MM.1S (cell line): ENCODE results near the gene PPP2R2C.

Source experiments
- DNase-seq: peaks from one replicate; pipeline ENCODE4 v3.0.0-alpha.2; 2015
- H2AFZ ChIP-seq: fragments of 300-600 bp; sonication (generic); 2 replicates; pipeline ENCODE4 v1.6.0; 2016; ENCODE audit warnings: antibody characterized with exemption, low read length
- H3F3A ChIP-seq: fragments of 300-600 bp; sonication (generic); 2 replicates; pipeline ENCODE4 v1.6.1; 2016; ENCODE audit warnings: mild to moderate bottlenecking, antibody characterized with exemption, low read length, moderate library complexity, mixed read lengths; ENCODE audit not compliant: insufficient read depth
- H3K27ac ChIP-seq: fragments of 300-600 bp; sonication (generic); 2 replicates; pipeline ENCODE4 v1.5.1; 2016; ENCODE audit warnings: mild to moderate bottlenecking, low read length
- H3K27me3 ChIP-seq: fragments of 300-600 bp; sonication (generic); replicated peaks from 2 replicates; pipeline ENCODE4 v1.6.0; 2016; ENCODE audit warnings: low read length; ENCODE audit not compliant: insufficient read depth
- H3K36me3 ChIP-seq: fragments of 300-600 bp; sonication (generic); replicated peaks from 2 replicates; pipeline ENCODE4 v1.6.1; 2016; ENCODE audit warnings: mild to moderate bottlenecking, low read length, mixed read lengths; ENCODE audit not compliant: insufficient read depth
- H3K4me1 ChIP-seq: fragments of 300-600 bp; sonication (generic); 2 replicates; pipeline ENCODE4 v1.6.1; 2016; ENCODE audit warnings: low read length, mixed read lengths
- H3K4me2 ChIP-seq: fragments of 300-600 bp; sonication (generic); 2 replicates; pipeline ENCODE4 v1.6.0; 2016; ENCODE audit warnings: low read depth, low read length
- H3K4me3 ChIP-seq: fragments of 300-600 bp; sonication (generic); 2 replicates; pipeline ENCODE4 v1.5.1; 2016; ENCODE audit warnings: low read length, mixed read lengths
- H3K79me2 ChIP-seq: fragments of 300-600 bp; sonication (generic); 2 replicates; pipeline ENCODE4 v1.6.1; 2016; ENCODE audit warnings: mixed run types, low read length, mixed read lengths
- H3K9ac ChIP-seq: fragments of 300-600 bp; sonication (generic); 2 replicates; pipeline ENCODE4 v1.6.1; 2016; ENCODE audit warnings: low read length, mixed read lengths
- H3K9me2 ChIP-seq: fragments of 300-600 bp; sonication (generic); replicated peaks from 2 replicates; pipeline ENCODE4 v1.6.1; 2016; ENCODE audit warnings: mild to moderate bottlenecking, low read length, mixed read lengths; ENCODE audit not compliant: insufficient read depth
- H3K9me3 ChIP-seq: fragments of 300-600 bp; sonication (generic); replicated peaks from 2 replicates; pipeline ENCODE4 v1.6.1; 2016; ENCODE audit warnings: mild to moderate bottlenecking, low read length, mixed read lengths; ENCODE audit not compliant: insufficient read depth
- H4K20me1 ChIP-seq: fragments of 300-600 bp; sonication (generic); 2 replicates; pipeline ENCODE4 v1.6.1; 2016; ENCODE audit warnings: mild to moderate bottlenecking, low read length, moderate library complexity, mixed read lengths; ENCODE audit not compliant: insufficient read depth
- CTCF ChIP-seq: fragments of 300-600 bp; sonication (generic); IDR thresholded peaks from 2 replicates; pipeline ENCODE4 v1.5.1; 2016; ENCODE audit warnings: antibody characterized with exemption, low read length, mixed read lengths
- EZH2 ChIP-seq: fragments of 300-600 bp; sonication (generic); optimal IDR thresholded peaks from 2 replicates; pipeline ENCODE3; 2017; ENCODE audit warnings: low read depth, mild to moderate bottlenecking, antibody characterized with exemption, low read length, mixed read lengths
- EZH2phosphoT487 ChIP-seq: fragments of 300-600 bp; sonication (generic); IDR thresholded peaks from 2 replicates; pipeline ENCODE4 v1.6.1; 2018; ENCODE audit warnings: antibody characterized with exemption, low read length

Gene PPP2R2C

DNA sequence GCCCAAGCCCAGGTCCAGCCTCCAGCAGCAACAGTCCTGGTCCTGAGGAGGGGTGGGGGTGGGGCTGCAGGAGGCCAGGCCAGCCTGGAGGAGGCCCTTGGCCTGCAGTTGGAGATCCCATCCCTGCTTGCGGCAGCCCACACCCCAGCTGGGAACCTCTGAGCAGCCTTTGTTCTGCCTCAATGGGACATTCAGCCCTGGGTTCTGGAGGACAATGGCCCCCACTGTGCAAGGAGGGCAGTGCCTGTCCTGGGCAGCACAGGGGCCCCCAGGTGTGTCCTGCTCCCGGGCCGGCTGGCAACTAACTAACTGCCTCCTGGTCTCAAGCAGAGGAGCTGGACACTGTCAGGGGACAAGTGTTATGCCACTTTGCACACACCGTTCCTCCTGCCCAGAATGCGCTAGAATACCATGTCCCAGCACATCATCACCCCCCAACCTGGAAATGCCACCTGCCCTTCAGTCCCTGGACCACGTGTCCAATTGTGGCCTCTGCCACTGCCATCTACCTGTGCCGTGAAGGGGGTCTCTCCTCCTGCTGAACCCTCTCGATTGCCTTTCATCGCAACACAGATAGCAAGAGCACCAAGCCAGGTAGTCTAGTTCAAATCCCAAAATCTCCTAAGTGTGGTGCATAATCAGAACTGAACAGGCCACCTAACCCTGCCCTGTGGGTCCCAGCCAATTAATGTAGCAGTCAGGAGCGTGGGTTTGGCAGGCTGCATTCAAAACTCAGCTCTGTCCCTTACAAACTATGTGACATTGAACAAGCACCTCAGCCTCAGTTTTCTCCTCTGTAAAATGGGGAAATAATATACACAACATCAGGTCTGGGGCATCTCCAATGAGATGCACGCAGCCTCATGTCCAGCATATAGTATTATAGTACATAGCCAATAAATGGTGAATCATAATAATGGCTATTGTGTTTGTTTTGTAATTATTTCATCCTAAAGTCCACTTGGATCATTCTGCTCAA lies 8.8 kb downstream of the PPP2R2C start:
- Histone ChIP-seq H3K9me2 (no peaks in the 10 kb centered on the region), H3F3A (no peaks in the 10 kb centered on the region), H3K4me3 (no peak overlapping the region), H3K9ac (no peak overlapping the region), H3K79me2 (no peaks in the 10 kb centered on the region), H3K4me1 (no peaks in the 10 kb centered on the region), H3K4me2 (no peak overlapping the region), H3K27me3 (peaks cover 92% of the 10 kb centered on the region), H4K20me1 (no peaks in the 10 kb centered on the region), H2AFZ (no peak overlapping the region), H3K36me3 (no peaks in the 10 kb centered on the region), H3K9me3 (no peaks in the 10 kb centered on the region), H3K27ac (no peak overlapping the region)
- no peak for TF ChIP-seq CTCF
- no peak for TF ChIP-seq EZH2phosphoT487
- DNase-seq, result no peak

GRCh38 chr4:6461301-6462165 lies 10.9 kb downstream of the PPP2R2C start:
- H3K4me3 ChIP-seq, result no peak overlapping the region
- no peaks in the 10 kb centered on the region for H3K4me1 ChIP-seq
- H4K20me1 ChIP-seq, result no peaks in the 10 kb centered on the region
- H3K4me2 ChIP-seq, result no peak overlapping the region
- H2AFZ ChIP-seq, result no peak overlapping the region
- no peaks in the 10 kb centered on the region for H3K79me2 ChIP-seq
- no peaks in the 10 kb centered on the region for H3K9me3 ChIP-seq
- no peak overlapping the region for H3K9ac ChIP-seq
- TF ChIP-seq EZH2, result no peak
- no peak for TF ChIP-seq EZH2phosphoT487
- no peak for TF ChIP-seq CTCF
- no peaks in the 10 kb centered on the region for H3F3A ChIP-seq
- no peaks in the 10 kb centered on the region for H3K36me3 ChIP-seq
- peaks cover 93% of the 10 kb centered on the region for H3K27me3 ChIP-seq
- H3K27ac ChIP-seq, result no peak overlapping the region
- no peaks in the 10 kb centered on the region for H3K9me2 ChIP-seq
- no peak for DNase-seq

- Histone ChIP-seq H3K27me3 (peaks cover 93% of the 10 kb centered on the region), H3K36me3 (no peaks in the 10 kb centered on the region), H3K4me3 (no peak overlapping the region), H4K20me1 (no peaks in the 10 kb centered on the region), H3K9me3 (no peaks in the 10 kb centered on the region), H3K9me2 (no peaks in the 10 kb centered on the region), H3K4me1 (no peaks in the 10 kb centered on the region), H2AFZ (no peak overlapping the region), H3F3A (no peaks in the 10 kb centered on the region), H3K79me2 (no peaks in the 10 kb centered on the region), H3K9ac (no peak overlapping the region), H3K27ac (no peak overlapping the region), H3K4me2 (no peak overlapping the region)
- no peak for DNase-seq
- TF ChIP-seq EZH2, result no peak
- TF ChIP-seq EZH2phosphoT487, result no peak
- no peak for TF ChIP-seq CTCF
Observed at GRCh38 chr4:6460876-6461275, 11.5 kb downstream of the PPP2R2C start.
